ENCODE results near the gene RSPH1.

Gene RSPH1

DNA sequence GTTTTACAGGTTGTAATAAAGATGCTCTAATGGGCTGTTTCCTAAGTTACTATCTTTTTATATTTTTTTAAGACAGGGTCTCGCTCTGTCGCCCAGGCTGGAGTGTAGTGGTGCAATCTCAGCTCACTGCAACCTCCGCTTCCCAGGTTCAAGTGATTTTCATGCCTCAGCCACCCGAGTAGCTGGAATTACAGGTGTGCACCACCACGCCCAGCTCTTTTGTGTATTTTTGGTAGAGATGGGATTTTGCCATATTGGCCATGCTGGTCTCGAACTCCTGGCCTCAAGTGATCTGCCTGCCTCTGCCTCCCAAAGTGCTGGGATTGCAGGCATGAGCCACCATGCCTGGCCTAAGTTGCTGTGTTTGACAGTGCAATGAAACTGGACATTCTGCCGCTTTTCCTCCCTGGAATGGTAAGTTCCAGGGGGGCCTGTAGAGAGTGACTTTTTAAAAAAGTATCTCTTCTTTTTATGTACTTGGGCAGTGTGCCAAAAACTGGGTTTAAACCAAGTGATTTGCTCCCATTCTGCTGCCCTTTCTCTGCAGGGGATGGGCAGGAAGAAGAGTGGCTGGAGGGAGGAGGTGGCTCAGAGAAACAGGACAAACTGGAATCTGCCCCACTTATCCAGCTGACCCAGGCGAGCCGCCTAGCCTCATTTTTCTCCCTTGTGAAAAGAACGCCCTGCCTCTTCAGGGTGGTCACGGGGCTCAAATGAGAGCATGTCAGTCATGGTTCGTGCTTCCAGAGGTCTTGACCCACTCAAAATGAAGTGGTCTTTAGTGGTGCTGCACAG, 19.9 kb upstream of the RSPH1 start:
- H3K27me3 Mint-ChIP-seq: no peaks in the 10 kb centered on the region
- peaks cover 28 to 46% of the 10 kb centered on the region in 2 donors for H3K4me1 Mint-ChIP-seq (ENCODE audit: low read depth in 2 of 2)
- ATAC-seq (replicated peaks) (no peak), DNase-seq (no peak)
- peak overlapping the region in 1 of 2 donors; percentile 88 for H3K4me3 Mint-ChIP-seq
- H3K9me3 Mint-ChIP-seq: no peaks in the 10 kb centered on the region
- peaks cover 49% of the 10 kb centered on the region for H3K36me3 Mint-ChIP-seq (ENCODE audit: insufficient read depth)
- peak overlapping the region in 1 of 2 donors; percentile 74 for H3K27ac Mint-ChIP-seq

DNA sequence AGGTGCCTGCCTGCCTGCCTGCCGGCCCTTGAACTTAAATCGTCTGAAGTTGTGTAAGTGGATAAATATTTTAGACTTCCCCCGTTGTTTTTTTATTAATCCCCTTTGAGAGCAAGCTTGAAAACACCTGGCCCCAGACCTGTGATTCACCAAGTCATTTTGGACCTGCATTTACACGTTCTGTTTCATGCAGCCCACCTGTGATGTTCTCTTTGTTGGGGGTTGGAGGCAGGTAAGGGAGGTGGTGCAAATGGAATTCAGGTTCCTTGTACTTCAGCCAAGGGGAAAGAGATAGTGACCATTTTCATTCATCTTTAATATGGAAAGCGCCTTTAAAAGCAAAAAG, 18.8 kb upstream of the RSPH1 start:
- ATAC-seq (replicated peaks) (no peak), DNase-seq (no peak)
- H3K27ac Mint-ChIP-seq: peak overlapping the region; percentile 74 to 87
- peak overlapping the region; percentile 85 to 88 for H3K4me3 Mint-ChIP-seq
- no peaks in the 10 kb centered on the region for H3K27me3 Mint-ChIP-seq
- peaks cover 28 to 39% of the 10 kb centered on the region in 2 donors for H3K4me1 Mint-ChIP-seq (ENCODE audit: low read depth in 2 of 2)
- peaks cover 42% of the 10 kb centered on the region for H3K36me3 Mint-ChIP-seq (ENCODE audit: insufficient read depth)
- H3K9me3 Mint-ChIP-seq: no peaks in the 10 kb centered on the region

DNA sequence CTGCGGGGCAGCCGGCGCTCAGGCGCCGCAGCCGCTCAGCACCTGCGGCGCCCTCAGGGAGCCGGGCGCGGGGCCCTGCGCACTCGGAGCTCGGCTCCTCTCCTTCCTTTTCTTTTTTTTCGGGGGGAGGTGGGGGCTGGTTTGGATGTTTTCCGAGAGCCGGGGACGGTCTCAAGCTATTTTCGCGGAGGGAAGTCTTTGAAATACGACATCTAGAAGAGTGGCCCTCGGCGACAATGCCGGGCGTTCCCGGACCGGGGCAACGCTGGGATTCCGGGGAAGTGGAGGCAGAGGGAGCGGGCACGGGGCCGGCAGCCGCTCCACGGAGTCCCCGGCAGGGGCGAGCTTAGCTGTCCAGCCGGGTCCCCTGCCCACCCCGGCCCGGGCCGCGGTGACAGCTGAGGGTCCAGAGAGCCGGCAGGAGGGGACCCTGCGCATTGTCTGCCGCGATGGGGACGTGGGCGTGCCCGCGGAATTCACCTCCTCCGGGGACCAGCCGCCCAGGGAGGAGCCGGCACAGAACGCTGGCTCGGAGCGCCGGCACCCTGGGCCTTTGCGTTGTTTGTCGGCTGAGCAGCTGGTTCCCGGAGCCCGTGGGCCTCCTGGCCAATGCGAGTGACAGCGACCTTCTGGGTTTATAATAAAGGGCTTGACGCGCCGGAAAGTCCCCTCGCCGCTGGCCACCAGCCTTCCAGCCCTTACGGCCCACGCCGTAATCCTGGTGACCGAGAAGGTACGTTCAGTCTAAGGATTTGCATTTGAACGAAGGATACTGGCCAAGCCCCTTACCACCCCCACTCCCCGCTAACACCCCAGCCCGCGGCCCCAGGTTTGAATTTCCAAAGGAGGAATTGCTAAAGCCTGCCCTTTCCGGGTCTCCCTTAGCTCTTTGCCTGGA, 18.2 kb upstream of the RSPH1 start:
- DNase-seq (peak; percentile 55 to 60 (median 56)), ATAC-seq (replicated peaks) (peak; percentile 83)
- H3K4me3 Mint-ChIP-seq: peak overlapping the region; percentile 85 to 88
- H3K36me3 Mint-ChIP-seq (ENCODE audit: insufficient read depth): peaks cover 35% of the 10 kb centered on the region
- H3K27ac Mint-ChIP-seq: peak overlapping the region; percentile 74 to 87
- H3K4me1 Mint-ChIP-seq (ENCODE audit: low read depth in 2 of 2): peaks cover 28 to 33% of the 10 kb centered on the region in 2 donors
- H3K27me3 Mint-ChIP-seq: no peaks in the 10 kb centered on the region
- H3K9me3 Mint-ChIP-seq: no peaks in the 10 kb centered on the region

DNA sequence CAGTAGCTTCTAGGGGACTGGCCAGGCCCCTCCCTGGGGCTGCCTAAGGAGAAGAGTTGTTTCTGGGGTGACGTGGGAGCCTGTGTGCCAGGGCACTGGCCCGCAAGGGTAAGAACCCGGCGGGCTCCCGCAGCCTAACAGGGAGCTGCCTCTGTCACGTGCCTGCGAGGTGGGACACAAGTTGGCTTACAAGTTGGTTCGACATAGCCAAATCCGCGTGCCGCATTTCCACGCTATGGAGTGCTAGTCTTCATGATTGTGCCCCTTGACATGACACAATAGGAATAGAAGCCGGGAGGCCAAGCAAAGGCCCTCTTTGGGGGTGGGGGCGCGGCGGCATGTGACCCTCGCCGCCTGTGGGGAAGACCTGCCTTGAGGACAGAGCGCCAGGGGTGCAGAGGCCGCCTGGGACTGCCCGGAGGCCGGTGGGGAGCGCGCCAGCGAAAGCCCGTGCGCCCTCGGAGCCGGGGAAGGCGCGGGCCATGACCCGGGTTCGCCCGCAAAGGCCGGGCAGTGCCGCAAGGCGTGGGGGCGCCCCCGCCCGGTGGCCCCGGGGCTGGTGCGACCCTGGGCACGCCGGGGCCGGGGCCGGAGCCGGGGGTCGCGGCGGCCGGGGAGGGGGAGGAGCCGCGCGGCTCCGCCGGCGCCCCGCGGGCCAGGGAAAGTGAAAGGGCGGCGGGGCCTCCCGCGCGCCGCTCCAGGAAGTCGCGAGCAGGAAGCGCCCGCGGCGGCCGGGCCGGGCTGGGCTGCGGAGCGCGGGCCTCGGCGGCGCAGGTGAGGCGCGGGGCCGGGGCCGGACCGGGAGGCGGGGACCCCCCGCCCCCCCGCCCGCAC, 17.3 kb upstream of the RSPH1 start, which contains the start of gene SLC37A1:
Gene SLC37A1, plus strand, starts transcription at position 702 of the 834 bp plus-strand sequence. CDS start 4,603 bp downstream, outside the sequence.
- Mint-ChIP-seq H3K27me3 (no peaks in the 10 kb centered on the region), H3K4me1 (ENCODE audit: low read depth in 2 of 2) (peaks cover 28 to 29% of the 10 kb centered on the region in 2 donors), H3K27ac (peak within 1 kb of the TSS; percentile 87), H3K36me3 (ENCODE audit: insufficient read depth) (peaks cover 27% of the 10 kb centered on the region), H3K4me3 (peak within 1 kb of the TSS; percentile 88 to 89), H3K9me3 (no peaks in the 10 kb centered on the region)
- ATAC-seq (replicated peaks): peak; percentile 73
- DNase-seq: peak in 1 of 3 experiments; percentile 31

- H3K4me3 Mint-ChIP-seq: peak overlapping the region; percentile 66 to 89
- H3K4me1 Mint-ChIP-seq (ENCODE audit: low read depth in 2 of 2): peaks cover 25% of the 10 kb centered on the region in 2 donors
- no peak for ATAC-seq (replicated peaks)
- no peak for DNase-seq
- peaks cover 21% of the 10 kb centered on the region for H3K36me3 Mint-ChIP-seq (ENCODE audit: insufficient read depth)
- no peaks in the 10 kb centered on the region for H3K27me3 Mint-ChIP-seq
- H3K27ac Mint-ChIP-seq: peak overlapping the region in 1 of 2 donors; percentile 83
- no peaks in the 10 kb centered on the region for H3K9me3 Mint-ChIP-seq
Measured at GRCh38 chr21:42512346-42513034, 16.5 kb upstream of the RSPH1 start.

GRCh38 chr21:42509244-42509643, 13.2 kb upstream of the RSPH1 start:
- H3K27ac Mint-ChIP-seq: no peak overlapping the region
- no peaks in the 10 kb centered on the region for H3K9me3 Mint-ChIP-seq
- H3K4me1 Mint-ChIP-seq (ENCODE audit: low read depth in 2 of 2): peaks cover 5 to 8% of the 10 kb centered on the region in 2 donors
- H3K27me3 Mint-ChIP-seq: no peaks in the 10 kb centered on the region
- DNase-seq (no peak), ATAC-seq (replicated peaks) (no peak)
- H3K4me3 Mint-ChIP-seq: no peak overlapping the region
- H3K36me3 Mint-ChIP-seq (ENCODE audit: insufficient read depth): peaks cover 13% of the 10 kb centered on the region

GRCh38 chr21:42508371-42508770, 12.3 kb upstream of the RSPH1 start:
- Mint-ChIP-seq H3K27ac (no peak overlapping the region), H3K4me1 (ENCODE audit: low read depth in 2 of 2) (peaks cover 13 to 14% of the 10 kb centered on the region in 2 donors), H3K36me3 (ENCODE audit: insufficient read depth) (peaks cover 10% of the 10 kb centered on the region), H3K9me3 (no peaks in the 10 kb centered on the region), H3K27me3 (no peaks in the 10 kb centered on the region), H3K4me3 (no peak overlapping the region)
- ATAC-seq (replicated peaks): no peak
- no peak for DNase-seq

DNA sequence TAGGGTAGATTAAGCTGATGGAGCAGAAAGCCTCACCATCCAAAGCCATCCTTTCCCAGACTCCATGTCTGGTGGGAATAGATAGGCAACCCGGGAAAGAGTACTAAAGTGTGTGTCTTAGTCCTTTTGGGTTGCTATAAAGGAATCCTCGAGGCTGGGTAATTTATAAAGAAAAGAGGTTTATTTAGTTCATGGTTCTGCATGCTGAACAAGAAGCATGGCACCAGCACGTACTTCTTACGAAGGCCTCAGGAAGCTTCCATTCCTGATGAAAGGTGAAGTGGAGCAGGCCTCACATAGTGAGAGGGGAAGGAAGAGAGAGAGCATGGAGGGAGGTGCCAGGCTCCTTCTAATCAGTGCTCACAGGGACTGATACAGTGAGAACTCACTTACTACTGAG, 11.4 kb upstream of the RSPH1 start:
- Mint-ChIP-seq H3K4me1 (ENCODE audit: low read depth in 2 of 2) (peaks cover 9 to 10% of the 10 kb centered on the region in 2 donors), H3K4me3 (no peak overlapping the region), H3K27me3 (no peaks in the 10 kb centered on the region), H3K36me3 (ENCODE audit: insufficient read depth) (peaks cover 4% of the 10 kb centered on the region), H3K9me3 (no peaks in the 10 kb centered on the region), H3K27ac (no peak overlapping the region)
- ATAC-seq (replicated peaks): no peak
- DNase-seq: no peak

GRCh38 chr21:42505090-42505726, 9.2 kb upstream of the RSPH1 start:
- ATAC-seq (replicated peaks) (no peak), DNase-seq (no peak)
- H3K27me3 Mint-ChIP-seq: peaks cover 0 to 6% of the 10 kb centered on the region in 2 donors
- H3K9me3 Mint-ChIP-seq: no peaks in the 10 kb centered on the region
- H3K27ac Mint-ChIP-seq: no peak overlapping the region
- H3K36me3 Mint-ChIP-seq (ENCODE audit: insufficient read depth): no peaks in the 10 kb centered on the region
- H3K4me3 Mint-ChIP-seq: no peak overlapping the region
- peaks cover 7 to 10% of the 10 kb centered on the region in 2 donors for H3K4me1 Mint-ChIP-seq (ENCODE audit: low read depth in 2 of 2)

- peak overlapping the region in 1 of 2 donors; percentile 55 for H3K27ac Mint-ChIP-seq
- H3K4me3 Mint-ChIP-seq: no peak overlapping the region
- peaks cover 3% of the 10 kb centered on the region for H3K36me3 Mint-ChIP-seq (ENCODE audit: insufficient read depth)
Measured at GRCh38 chr21:42503711-42504110, 7.7 kb upstream of the RSPH1 start.

GRCh38 chr21:42500736-42501135, 4.7 kb upstream of the RSPH1 start:
- H3K27ac Mint-ChIP-seq: no peak overlapping the region
- H3K27me3 Mint-ChIP-seq: peaks cover 0 to 7% of the 10 kb centered on the region in 2 donors
- no peak overlapping the region for H3K4me3 Mint-ChIP-seq
- H3K9me3 Mint-ChIP-seq: no peaks in the 10 kb centered on the region
- H3K36me3 Mint-ChIP-seq (ENCODE audit: insufficient read depth): peaks cover 9% of the 10 kb centered on the region
- ATAC-seq (replicated peaks): no peak
- H3K4me1 Mint-ChIP-seq (ENCODE audit: low read depth in 2 of 2): peaks cover 16 to 21% of the 10 kb centered on the region in 2 donors
- DNase-seq: no peak

More at GRCh38 chr21:42503711-42504110, 7.7 kb upstream of the RSPH1 start:
- H3K9me3 Mint-ChIP-seq: no peaks in the 10 kb centered on the region
- peaks cover 0 to 7% of the 10 kb centered on the region in 2 donors for H3K27me3 Mint-ChIP-seq
- peaks cover 7 to 10% of the 10 kb centered on the region in 2 donors for H3K4me1 Mint-ChIP-seq (ENCODE audit: low read depth in 2 of 2)
- no peak for DNase-seq
- no peak for ATAC-seq (replicated peaks)

GRCh38 chr21:42500225-42500624, 4.2 kb upstream of the RSPH1 start:
- Mint-ChIP-seq H3K27ac (no peak overlapping the region), H3K4me3 (no peak overlapping the region), H3K36me3 (ENCODE audit: insufficient read depth) (peaks cover 9% of the 10 kb centered on the region), H3K9me3 (no peaks in the 10 kb centered on the region), H3K27me3 (peaks cover 0 to 7% of the 10 kb centered on the region in 2 donors), H3K4me1 (ENCODE audit: low read depth in 2 of 2) (peaks cover 18 to 21% of the 10 kb centered on the region in 2 donors)
- no peak for DNase-seq
- no peak for ATAC-seq (replicated peaks)
